HG02623 (cell line): Measurements from ENCODE around the gene ENC1.
A peak's percentile ranks its signal among the peaks of the same experiment; 100 is the strongest.
"Not testable (repeated sequence)": the region's sequence is repeated elsewhere in the genome, so short reads cannot be mapped to it uniquely, and the experiment has no call there.

Source experiments
- ATAC-seq: cut with Tn5 transposase; IDR thresholded peaks from one replicate; pipeline ENCODE4 v1.9.1; 2021; ENCODE audit warnings: moderate library complexity; ENCODE audit not compliant: unreplicated experiment

ENC1 gene, protein sequence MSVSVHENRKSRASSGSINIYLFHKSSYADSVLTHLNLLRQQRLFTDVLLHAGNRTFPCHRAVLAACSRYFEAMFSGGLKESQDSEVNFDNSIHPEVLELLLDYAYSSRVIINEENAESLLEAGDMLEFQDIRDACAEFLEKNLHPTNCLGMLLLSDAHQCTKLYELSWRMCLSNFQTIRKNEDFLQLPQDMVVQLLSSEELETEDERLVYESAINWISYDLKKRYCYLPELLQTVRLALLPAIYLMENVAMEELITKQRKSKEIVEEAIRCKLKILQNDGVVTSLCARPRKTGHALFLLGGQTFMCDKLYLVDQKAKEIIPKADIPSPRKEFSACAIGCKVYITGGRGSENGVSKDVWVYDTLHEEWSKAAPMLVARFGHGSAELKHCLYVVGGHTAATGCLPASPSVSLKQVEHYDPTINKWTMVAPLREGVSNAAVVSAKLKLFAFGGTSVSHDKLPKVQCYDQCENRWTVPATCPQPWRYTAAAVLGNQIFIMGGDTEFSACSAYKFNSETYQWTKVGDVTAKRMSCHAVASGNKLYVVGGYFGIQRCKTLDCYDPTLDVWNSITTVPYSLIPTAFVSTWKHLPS

DNA sequence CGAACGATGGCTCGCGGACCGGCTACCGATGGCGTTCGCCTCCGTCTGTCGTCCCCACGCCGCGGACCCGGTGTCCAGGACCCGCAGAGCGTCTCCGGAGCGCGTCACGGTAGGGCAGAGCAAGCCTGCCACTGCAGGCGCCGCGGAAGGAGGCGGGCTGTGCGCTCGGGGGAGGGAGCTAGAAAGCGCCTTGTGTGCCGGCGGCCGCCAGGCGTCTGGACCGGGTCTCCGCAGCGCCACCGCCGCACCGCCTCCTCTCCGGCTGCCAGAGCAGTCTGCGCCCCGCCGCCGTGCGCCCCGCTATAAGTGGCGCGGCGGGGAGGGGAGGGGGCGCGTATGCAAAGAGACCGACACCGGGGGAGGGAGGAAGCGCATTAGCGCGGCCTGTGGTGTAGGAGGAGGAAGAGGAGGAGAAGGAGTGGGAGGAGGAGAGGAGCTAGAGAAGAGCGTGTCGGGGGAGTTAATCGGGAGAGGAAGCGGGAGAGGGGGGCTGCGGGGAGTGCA lies at the start of gene ENC1:
Gene ENC1 (minus strand): TSS at position 279 of the 504 bp plus-strand sequence. CDS start 4,243 bp downstream, outside the sequence.
- peak; percentile 65 for ATAC-seq

DNA sequence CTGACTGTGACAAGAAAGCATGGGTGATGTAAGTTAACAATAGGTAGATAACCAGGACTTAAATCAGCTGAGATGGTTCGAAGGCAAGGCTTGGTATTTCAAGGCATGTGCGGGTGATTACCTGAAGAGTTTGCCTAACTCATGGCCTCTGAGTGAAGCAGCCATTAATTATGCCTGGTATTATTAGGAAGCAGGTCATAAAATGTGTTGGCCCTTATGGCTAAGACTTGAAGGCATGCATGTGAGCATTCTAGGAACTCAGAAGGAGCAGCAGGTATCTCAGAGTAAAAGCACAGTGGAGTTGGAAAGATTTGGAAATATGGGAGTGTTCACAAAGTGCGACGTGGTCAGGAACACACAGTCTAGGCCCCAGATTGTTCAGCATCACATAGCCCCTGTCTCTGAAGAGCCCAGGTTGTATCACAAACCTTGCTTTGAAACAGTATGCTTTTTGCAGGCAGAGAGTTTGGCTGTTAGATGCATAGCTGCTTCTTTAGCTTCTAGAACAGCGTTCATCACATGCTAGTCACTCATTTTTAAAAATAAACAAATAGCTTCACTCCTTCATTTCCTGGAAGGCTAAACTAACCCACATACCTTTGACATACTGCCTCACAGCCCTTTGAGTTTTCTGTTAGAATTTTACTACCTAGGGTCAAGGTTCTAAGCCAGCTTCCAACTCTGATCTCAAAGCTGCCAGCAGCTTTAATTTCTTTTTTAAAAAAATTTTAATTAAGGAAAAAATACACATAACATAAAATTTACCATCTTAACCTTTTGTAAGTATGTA lies 46.6 kb upstream of the ENC1 start:
- no peak for ATAC-seq

DNA sequence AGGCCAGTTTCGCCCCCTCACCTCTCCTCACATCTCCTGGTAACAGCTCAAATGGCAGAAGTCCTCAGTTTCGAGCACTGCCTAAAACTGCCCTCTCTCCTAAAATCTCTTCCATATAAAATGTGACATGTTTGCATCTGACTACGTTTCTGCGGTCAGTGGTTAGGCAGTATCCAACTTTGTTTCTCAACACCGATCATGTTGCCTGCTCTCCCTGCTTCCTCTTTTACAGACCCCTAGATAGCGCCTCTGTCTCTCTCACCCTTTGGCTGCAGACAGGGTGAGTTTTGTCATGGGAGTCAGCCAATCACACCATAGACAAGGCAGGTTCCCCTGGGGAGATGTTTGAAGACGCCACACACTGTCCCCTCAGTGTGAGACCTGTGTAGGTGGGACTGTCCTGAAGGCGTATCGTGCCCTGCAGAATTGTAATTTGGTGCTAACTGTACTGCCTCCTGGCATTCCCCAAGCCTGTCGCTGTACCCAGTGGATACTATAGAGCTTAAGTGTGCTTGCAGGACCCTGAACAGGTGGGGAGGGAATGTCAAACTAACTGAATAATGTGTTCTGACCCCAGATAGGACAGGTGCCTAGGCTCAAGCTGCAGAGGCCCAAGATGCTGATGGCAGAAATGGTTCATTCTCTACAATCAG lies 45.6 kb upstream of the ENC1 start:
- peak; percentile 44 for ATAC-seq

DNA sequence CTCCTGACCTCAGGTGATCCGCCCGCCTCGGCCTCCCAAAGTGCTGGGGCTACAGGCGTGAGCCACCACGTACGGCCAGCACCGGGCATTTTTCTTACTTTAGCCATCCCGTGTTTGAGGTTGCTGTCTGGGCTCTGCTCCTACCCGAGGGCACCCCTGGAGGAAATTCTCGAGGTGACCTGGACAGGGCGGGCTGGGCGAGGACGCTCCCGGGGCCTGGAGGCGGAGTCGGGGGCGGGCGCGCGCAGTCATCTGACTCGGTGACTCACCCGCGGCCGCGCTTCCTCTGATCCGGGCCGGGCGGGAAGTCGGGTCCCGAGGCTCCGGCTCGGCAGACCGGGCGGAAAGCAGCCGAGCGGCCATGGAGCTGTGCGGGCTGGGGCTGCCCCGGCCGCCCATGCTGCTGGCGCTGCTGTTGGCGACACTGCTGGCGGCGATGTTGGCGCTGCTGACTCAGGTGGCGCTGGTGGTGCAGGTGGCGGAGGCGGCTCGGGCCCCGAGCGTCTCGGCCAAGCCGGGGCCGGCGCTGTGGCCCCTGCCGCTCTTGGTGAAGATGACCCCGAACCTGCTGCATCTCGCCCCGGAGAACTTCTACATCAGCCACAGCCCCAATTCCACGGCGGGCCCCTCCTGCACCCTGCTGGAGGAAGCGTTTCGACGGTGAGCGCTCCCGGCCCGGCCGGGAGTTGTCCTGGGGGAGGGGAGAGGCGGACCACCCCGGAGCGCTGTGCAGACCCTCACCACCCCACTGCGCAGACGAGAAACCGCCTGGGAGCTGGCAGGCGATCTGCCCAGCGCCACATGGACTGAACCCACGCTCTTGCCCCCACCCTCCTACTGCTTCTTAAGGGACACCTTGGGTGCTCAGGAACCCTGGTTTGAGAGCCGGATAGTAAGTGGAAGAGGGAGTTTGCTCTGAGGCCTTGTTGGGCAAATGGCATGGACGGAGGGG lies 44.6 kb upstream of the ENC1 start, which contains the start of gene HEXB:
Gene HEXB (plus strand): TSS at position 334 of the 952 bp plus-strand sequence. CDS start 28 bp downstream, at position 362.
- peak; percentile 80 for ATAC-seq

DNA sequence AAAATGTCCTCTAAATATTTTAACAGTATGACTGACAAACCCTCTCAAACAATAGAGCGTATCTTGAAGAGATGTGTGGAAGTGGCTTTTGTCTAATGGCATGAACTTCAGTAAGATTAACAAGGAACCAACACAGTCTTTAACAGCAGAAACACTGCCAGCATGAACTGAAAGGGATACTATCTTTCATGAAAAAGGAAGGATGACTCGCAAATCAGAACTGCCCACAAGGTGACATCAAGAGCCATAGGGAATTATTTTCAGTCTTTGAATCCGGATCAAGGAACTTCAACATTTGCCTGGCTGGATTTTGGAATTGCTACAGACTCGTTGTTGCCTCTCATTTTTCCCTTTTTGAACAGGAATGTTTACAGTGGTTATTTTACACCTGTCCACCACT lies 39.4 kb upstream of the ENC1 start:
- ATAC-seq, result no peak

DNA sequence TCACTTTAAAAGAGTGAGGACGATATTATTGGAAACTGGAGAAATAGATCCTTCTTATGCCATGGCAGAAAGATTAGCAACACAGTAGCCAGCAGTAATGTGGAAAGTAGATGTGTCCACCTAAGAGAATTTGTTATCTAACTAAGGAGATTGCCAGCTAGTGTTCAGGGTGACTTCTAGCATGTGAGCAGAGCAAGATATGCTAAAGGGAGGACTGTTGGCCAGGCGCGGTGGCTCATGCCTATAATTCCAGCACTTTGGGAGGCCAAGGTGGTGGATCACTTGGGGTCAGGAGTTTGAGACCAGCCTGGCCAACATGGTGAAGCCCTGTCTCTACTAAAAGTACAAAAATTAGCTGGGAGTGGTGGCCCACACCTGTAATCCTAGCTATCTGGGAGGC lies 38.8 kb upstream of the ENC1 start:
- ATAC-seq, result not testable (repeated sequence)

DNA sequence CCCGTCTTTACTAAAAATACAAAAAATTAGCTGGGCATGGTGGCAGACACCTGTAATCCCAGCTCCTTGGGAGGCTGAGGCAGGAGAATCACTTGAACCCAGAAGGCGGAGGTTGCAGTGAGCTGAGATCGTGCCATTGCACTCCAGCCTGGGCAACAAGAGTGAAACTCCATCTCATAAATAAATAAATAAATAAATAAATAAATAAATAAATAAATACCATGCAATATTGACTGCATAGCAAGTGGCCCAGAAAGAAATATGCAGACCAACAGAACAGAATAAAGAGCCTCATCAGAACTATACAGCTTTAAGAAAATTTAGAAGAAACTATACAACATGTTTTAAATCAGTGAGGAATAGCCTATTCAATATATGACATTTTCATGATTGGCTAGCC lies 37.6 kb upstream of the ENC1 start:
- not testable (repeated sequence) for ATAC-seq

DNA sequence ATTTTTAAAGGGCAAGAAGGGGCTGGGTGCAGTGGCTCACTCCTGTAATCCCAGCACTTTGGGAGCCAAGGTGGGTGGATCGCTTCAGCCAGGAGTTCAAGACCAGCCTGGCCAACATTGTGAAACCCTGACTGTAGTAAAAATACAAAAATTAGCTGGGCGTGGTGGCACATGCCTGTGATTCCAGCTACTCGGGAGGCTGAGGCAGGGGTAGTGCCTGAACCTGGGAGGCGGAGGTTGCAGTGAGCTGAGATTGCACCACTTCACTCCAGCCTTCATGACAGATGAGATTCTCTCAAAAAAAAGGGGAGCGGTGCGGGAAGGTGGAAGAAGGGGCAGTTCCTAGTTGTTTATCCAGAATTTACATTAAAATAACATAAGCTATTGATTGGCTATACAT lies 35.9 kb upstream of the ENC1 start:
- not testable (repeated sequence) for ATAC-seq

DNA sequence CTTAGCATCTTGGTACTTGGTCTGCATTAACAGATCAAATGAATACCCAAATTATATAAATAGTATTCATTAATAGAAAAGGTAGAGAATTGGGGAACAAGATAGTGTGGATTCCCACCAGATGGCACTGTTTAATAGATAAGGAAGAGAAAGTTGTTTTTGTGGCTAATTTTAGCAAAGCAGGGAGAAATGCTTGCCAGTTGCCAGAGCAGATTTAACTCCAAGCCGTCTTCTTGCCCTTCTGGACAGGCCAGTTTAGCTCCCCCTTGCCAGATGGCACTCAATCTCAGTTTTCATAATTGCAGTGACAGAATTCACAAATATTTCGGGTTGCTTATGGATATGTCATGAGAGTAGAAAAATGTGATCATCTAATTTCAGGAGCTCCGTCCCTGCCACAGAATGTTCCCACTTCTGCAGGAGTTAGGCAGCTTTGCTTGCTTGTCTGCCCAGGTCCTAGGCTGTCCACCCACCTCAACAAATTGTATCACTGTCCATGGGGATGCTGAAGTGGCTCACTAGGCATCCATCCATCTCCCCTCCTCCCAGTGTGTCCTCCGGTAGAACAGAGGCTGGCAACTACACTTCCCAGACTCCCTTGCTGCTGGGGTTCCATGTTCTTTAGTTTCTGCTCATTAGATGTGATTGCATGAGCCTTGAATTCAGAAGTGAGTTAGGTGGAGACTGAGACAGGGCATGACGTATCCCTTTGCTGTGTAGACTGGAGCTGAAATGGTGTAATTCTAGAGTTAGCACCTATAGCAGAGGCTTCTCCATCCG lies 32.7 kb upstream of the ENC1 start:
- no peak for ATAC-seq

DNA sequence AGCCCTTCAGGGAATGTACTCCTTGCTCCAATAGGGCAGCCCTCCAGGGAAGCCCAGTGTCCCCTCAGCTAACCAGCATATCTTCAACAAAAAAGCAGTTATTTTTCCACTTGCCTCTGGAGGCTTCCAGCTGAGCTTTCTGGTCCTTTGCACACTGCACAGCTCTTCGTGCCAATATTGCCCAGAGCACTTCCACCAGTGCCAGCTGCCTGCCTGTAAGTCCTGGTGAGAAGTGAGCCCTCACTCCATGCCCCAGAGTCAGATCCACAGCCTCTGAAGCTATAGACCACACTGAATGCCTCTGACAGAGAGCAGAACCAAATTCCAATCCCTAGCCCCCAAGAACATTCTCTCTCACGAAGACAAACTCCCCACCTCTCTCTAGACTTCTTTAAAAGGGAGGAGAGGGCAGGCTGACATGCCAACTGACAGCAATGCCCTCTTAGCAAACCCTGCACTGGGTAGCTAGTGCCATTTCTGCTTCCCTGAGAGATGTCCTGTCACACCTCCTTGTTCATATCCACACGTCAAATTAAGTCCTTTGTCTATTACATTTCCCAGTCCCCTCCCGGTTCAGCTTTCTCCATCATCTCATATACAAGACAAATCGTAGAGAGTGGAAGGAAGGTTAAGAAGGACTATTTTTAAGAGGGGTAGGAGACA lies 31.8 kb upstream of the ENC1 start:
- no peak for ATAC-seq

DNA sequence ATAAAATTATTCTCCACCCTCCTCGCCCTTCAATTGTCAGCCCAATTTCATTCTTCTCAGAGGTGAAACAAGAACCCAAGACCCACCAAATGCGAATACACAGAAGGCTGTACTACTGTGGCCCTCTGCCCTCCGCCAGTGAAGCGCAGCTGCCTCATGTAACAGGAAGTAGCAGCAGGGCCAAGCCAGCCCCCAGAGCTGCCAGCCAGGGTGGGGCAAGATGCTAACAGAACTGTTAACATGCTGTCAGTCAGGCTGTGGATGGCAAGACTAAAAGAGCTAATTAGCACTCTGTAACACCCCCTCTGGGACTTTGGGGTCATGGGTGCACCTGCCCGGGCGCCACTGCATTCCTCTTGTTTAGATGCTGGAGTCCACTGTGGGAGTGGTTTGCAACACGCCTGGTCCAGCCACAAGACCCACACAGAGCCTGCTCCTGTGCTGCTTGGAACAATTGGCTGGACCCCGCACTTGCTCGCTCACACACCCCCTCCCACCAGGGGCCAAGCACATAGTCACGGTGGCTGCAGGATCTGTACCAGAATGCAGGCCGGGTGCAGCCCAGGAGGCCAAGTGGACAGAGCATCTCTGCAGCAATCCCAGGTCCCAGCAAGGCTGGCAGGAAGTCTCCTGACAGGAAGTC lies 30.0 kb upstream of the ENC1 start:
- no peak for ATAC-seq

DNA sequence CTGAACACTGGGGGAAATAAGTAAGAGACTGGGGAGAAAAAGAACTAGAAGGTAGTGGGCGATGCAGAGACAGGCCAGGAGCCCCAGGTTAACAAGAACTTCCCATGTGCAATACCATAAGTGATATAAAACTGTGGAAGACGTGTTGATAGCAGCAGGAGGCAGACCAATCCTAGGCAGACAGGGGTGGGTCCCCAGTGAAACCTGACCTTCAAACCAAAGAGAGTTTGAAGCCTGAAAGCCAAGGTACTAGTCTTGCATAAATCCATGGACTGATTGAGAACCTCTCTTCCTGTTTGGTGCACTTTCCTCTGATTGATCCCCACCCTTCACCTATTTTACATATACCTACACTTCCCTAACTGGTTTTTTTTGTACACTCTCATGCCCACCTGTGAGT lies 29.3 kb upstream of the ENC1 start:
- no peak for ATAC-seq

DNA sequence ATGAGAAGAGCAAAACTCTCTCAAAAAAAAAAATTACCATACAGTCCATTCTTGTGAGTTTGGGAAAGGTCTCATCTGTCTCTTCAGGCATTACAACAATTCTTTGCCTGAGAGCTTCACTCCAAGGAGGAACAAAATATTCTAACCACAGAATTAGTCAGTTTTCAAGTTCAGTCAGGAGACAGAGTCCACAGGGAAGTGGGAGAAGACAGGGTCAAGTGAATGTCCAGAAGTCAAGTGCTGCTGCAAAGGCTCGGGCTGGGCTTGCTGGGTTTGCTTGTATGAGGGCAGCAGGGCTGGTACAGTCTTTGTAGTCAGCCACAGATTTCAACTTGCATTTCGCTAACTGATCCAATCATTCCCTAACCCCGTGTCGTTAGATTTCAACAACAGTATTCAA lies 26.9 kb upstream of the ENC1 start:
- ATAC-seq, result no peak

DNA sequence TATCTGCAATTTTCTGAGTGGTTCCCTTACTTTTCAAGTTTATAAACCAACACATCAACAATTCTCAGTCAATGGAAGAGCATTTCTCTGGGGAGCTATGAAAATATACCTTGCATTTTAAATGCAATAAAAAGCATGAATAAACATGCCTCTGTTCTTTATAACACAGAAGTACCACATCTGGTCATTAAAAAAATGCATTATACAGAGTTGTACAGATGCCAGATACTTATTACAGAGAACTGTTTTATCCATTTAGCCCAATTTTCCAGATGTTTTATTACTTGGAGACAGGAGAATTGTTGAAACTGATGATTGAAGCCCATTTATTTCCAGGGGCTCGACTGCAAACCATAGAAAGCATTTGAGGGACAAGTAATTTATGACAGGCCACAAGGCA lies 25.3 kb upstream of the ENC1 start:
- no peak for ATAC-seq

DNA sequence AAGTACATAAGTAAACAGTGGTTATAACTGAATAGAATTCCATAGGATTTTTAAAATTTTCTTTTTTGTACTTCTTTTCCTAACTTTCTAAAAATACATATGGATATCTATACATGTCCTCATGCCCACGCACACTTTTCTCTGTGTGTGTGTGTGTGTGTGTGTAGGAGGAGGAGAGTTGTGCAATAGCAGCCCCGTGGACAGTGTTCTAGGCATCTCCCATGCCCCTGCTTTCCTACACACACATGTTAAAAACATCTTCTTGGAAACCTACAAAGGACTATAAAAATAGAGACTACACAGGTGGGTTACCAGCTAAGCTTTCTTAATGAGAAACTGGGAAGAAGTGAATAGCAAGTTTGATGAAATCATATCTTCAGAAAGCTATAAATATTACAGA lies 24.7 kb upstream of the ENC1 start:
- no peak for ATAC-seq

DNA sequence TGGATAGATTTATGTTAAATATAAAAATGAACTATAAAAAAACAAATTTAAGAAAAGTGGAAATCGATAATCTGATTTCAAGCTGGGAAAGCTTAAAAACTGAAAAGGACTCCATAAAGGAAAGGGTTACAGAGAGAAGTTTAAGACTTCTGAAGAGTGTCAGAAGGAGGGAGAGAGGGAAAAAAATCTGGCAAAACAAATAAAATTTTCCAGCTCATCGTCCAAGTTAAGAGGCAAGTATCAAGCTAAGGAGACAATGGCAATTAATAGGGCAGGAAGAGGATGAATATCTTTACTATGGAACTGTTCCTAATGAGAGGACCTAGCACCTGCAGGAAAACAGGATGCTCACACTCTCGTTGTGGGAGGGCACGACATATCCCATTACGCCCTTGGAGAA lies 24.0 kb upstream of the ENC1 start:
- ATAC-seq, result no peak

DNA sequence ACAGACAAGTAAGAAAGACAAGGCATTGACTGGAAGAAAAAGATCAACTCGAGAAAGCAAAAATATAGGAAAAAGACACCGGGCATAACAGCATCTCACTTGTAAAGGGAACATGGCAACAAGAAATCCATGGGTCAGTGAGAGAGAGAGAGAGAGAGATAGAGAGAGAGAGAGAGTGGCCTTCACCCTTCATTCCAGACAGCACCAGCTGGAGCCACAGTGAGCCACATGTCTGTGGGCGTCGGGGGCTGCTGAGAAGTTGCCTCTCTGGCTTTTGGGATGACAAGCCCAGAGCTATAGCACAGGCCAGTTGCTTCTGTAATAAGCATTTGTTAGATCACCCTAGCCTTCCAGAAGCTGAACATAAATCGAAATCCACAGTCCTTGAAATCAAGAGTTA lies 20.3 kb upstream of the ENC1 start:
- ATAC-seq, result no peak

DNA sequence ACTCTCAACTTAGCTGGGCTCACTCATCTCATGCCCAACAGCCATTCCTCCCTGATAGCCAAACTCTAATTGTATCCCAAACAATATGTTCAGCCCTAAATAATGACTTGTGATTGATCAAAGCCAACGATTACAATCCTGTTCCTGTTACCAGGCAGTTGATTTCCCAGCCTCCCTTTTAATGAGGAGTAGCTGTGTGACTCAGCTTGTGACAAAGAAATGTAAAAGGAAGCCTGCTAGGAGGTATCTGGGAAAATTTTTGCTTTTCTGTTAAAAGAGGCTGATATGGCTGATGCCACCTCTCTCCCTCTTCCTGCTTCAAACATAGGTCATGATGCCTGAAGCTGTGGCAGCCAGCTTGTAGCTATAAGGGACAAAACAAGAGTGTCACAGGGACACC lies 19.6 kb upstream of the ENC1 start:
- ATAC-seq, result no peak
